Hepatocyte (in vitro differentiated cells): Measurements from ENCODE around the gene SERPINB6. TPM values are rescaled to one million over a fixed set of nuclear protein-coding genes. Genes with fewer than 3 reads are reported as not detected.

Source experiments
- DNase-seq: peaks from one replicate; pipeline ENCODE4 v3.0.0-alpha.2; 2016; ENCODE audit warnings: low spot score
- H2AFZ ChIP-seq: fragments of 200-600 bp; sonication (generic); 2 replicates; pipeline ENCODE4 v1.6.0; 2016; ENCODE audit warnings: antibody characterized with exemption, mild to moderate bottlenecking
- H3K27ac ChIP-seq: fragments of 200-600 bp; sonication (generic); 2 replicates; pipeline ENCODE4 v1.5.1; 2016; ENCODE audit warnings: mild to moderate bottlenecking
- H3K27me3 ChIP-seq: fragments of 200-600 bp; sonication (generic); 2 replicates; pipeline ENCODE4 v1.6.1; 2016
- H3K36me3 ChIP-seq: fragments of 200-600 bp; sonication (generic); replicated peaks from 2 replicates; pipeline ENCODE4 v1.5.1; 2016; ENCODE audit warnings: low read depth; ENCODE audit not compliant: insufficient read depth
- H3K4me1 ChIP-seq: fragments of 200-600 bp; sonication (generic); 2 replicates; pipeline ENCODE4 v1.5.1; 2016; ENCODE audit warnings: mild to moderate bottlenecking, moderate library complexity; ENCODE audit not compliant: insufficient read depth
- H3K4me2 ChIP-seq: fragments of 200-600 bp; sonication (generic); 2 replicates; pipeline ENCODE4 v1.6.0; 2016
- H3K4me3 ChIP-seq: fragments of 200-600 bp; sonication (generic); 2 replicates; pipeline ENCODE4 v1.5.1; 2016; ENCODE audit warnings: mild to moderate bottlenecking
- H3K79me2 ChIP-seq: fragments of 200-600 bp; sonication (generic); 2 replicates; pipeline ENCODE4 v1.6.0; 2017; ENCODE audit warnings: mild to moderate bottlenecking
- H3K9me2 ChIP-seq: fragments of 200-600 bp; sonication (generic); replicated peaks from 2 replicates; pipeline ENCODE4 v1.6.0; 2017; ENCODE audit warnings: mild to moderate bottlenecking; ENCODE audit not compliant: insufficient read depth
- H3K9me3 ChIP-seq: fragments of 200-600 bp; sonication (generic); 2 replicates; pipeline ENCODE4 v1.5.1; 2016; ENCODE audit warnings: low read depth, mild to moderate bottlenecking
- H4K20me1 ChIP-seq: fragments of 200-600 bp; sonication (generic); 2 replicates; pipeline ENCODE4 v1.6.0; 2016; ENCODE audit warnings: mild to moderate bottlenecking; ENCODE audit not compliant: insufficient read depth, poor library complexity, severe bottlenecking
- EZH2 ChIP-seq: fragments of 200-600 bp; sonication (generic); IDR thresholded peaks from 2 replicates; pipeline ENCODE4 v1.6.1; 2016; ENCODE audit warnings: antibody characterized with exemption, mild to moderate bottlenecking, borderline replicate concordance
- EZH2phosphoT487 ChIP-seq: fragments of 200-600 bp; sonication (generic); IDR thresholded peaks from one replicate; pipeline ENCODE4 v1.6.1; 2018; ENCODE audit warnings: antibody characterized with exemption, mild to moderate bottlenecking, low read depth, moderate library complexity; ENCODE audit not compliant: unreplicated experiment, severe bottlenecking
- WGBS: methylation state at CpG from one replicate; pipeline ENCODE4 v1.1.6; 2016; ENCODE audit warnings: low lambda C conversion rate; ENCODE audit errors: missing lambda C conversion rate; 5-methylcytosine and 5-hydroxymethylcytosine counted together
- polyA plus RNA-seq: library from polyadenylated mRNA; unstranded; fragments of >200 nt; fragmentation: Nextera tagmentation; extraction: Ambion mirVana; gene quantifications from 2 replicates; pipeline ENCODE4 v1.2.1, GENCODE V29; 2016
- total RNA-seq: library from RNA; depleted of rRNA; stranded (reverse); fragments of >200 nt; gene quantifications from 2 replicates; pipeline ENCODE4 v1.2.3, GENCODE V29; 2014
- TF ChIP-seq, protein P1 (sequence below): fragments of 200-600 bp; sonication (generic); IDR thresholded peaks from 2 replicates; pipeline ENCODE4 v1.5.1; 2016; ENCODE audit warnings: antibody characterized with exemption, mild to moderate bottlenecking; ENCODE audit not compliant: poor library complexity

The SERPINB6 gene
- total and polyA plus RNA-seq, 2 experiments from 2014 or later, result 87.9 to 109 TPM

DNA sequence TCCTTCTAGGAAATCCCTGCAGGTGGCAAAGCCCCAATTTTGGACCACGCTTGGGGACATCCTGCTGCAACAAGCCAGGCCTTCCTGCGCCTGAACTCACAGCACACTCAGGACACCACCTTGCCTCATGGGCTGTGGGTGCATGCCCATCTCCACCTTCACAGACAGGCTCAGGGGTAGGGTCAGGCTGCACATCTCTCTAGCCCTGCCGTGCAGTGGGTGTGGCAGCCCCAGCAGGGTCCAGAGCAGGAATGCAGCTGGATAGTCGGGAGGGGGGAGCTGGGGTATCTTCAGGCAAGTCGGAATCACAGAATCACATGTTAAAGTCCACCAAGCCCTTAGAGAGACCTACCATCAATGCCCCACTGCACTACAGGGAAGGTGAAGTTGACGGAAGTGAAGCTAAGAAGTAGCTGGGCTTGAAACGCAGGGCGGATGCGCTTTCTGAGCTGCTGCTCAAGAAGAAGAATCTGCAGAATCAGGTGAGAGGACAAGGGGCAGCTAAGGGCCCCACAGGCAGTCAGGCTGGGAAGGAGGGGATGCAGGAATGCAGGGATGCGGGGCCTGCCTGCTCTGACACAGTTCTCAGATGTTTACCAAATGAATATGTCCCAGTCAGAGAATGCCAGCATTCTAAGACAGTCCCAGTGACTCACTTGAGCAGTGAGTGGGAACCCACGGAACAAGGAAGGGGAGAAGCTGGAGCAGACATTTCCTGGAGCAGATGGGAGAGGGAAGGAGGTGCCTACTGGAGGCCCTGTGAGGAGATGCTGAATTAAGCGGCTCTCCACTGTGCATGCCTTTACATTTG is 11.3 kb downstream of the SERPINB6 start:
- TF ChIP-seq, protein P1, sequence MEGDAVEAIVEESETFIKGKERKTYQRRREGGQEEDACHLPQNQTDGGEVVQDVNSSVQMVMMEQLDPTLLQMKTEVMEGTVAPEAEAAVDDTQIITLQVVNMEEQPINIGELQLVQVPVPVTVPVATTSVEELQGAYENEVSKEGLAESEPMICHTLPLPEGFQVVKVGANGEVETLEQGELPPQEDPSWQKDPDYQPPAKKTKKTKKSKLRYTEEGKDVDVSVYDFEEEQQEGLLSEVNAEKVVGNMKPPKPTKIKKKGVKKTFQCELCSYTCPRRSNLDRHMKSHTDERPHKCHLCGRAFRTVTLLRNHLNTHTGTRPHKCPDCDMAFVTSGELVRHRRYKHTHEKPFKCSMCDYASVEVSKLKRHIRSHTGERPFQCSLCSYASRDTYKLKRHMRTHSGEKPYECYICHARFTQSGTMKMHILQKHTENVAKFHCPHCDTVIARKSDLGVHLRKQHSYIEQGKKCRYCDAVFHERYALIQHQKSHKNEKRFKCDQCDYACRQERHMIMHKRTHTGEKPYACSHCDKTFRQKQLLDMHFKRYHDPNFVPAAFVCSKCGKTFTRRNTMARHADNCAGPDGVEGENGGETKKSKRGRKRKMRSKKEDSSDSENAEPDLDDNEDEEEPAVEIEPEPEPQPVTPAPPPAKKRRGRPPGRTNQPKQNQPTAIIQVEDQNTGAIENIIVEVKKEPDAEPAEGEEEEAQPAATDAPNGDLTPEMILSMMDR, result no peak
- TF ChIP-seq EZH2phosphoT487 (no peak), EZH2 (no peak)
- peak overlapping the region; percentile 69 for H3K4me2 ChIP-seq
- peaks cover 60% of the 10 kb centered on the region for H3K79me2 ChIP-seq
- no peak overlapping the region for H3K4me3 ChIP-seq
- no peaks in the 10 kb centered on the region for H4K20me1 ChIP-seq
- H3K27me3 ChIP-seq, result no peaks in the 10 kb centered on the region
- no peaks in the 10 kb centered on the region for H3K9me2 ChIP-seq
- no peak overlapping the region for H2AFZ ChIP-seq
- H3K4me1 ChIP-seq, result peaks cover 23% of the 10 kb centered on the region
- 77% methylated on average over 11 of the region's 12 CpGs for WGBS
- H3K36me3 ChIP-seq, result no peaks in the 10 kb centered on the region
- peak; percentile 44 for DNase-seq
- peak overlapping the region; percentile 73 for H3K27ac ChIP-seq
- H3K9me3 ChIP-seq, result no peaks in the 10 kb centered on the region

DNA sequence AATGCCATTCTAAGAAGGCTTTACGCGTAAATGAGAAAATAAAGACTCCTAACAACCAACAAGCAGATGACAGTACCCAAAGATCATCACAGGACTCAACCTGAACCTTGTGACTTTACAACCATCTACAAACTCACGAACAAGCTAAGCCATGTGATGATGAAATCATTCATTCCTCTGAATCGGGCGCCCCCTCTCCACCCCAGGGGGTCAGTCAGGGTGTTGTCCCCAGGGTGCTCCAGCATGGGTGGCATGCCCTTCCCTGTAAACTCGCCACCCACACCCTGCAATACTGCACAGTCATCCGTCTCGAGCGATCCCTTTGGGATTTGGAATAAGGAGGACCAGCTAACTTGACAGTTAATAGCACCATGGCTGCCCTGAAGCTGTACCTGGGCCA is 12.6 kb downstream of the SERPINB6 start:
- H3K4me3 ChIP-seq, result no peak overlapping the region
- no peak overlapping the region for H3K27ac ChIP-seq
- peaks cover 23% of the 10 kb centered on the region for H3K4me1 ChIP-seq
- no peaks in the 10 kb centered on the region for H3K9me2 ChIP-seq
- no peaks in the 10 kb centered on the region for H3K9me3 ChIP-seq
- TF ChIP-seq, protein P1, result no peak
- TF ChIP-seq EZH2phosphoT487 (no peak), EZH2 (no peak)
- WGBS, result 95% methylated on average over 9 of the region's 9 CpGs
- peaks cover 46% of the 10 kb centered on the region for H3K79me2 ChIP-seq
- H2AFZ ChIP-seq, result no peak overlapping the region
- H4K20me1 ChIP-seq, result no peaks in the 10 kb centered on the region
- H3K27me3 ChIP-seq, result no peaks in the 10 kb centered on the region
- no peaks in the 10 kb centered on the region for H3K36me3 ChIP-seq
- no peak overlapping the region for H3K4me2 ChIP-seq
- no peak for DNase-seq

DNA sequence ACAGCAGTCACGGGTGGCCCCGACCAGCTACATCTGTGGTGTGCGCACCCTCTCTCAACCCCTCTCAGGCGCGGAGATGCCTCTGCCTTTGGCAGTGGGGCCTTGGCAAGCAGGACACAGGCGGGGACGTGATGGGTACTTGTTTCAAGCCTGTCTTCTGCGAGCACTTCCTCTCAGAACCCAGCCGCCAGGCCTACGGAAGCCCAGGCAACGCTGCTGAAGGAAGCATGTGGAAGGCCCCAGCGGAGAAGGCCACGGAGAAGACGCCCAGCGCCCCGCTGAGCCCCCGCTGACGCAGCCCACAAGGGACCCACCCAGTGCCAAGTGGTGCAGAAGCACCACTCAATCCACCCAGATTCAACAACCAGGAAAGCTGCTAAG is 13.0 kb downstream of the SERPINB6 start:
- H3K4me3 ChIP-seq, result no peak overlapping the region
- DNase-seq, result no peak
- H3K9me2 ChIP-seq, result no peaks in the 10 kb centered on the region
- no peak overlapping the region for H3K27ac ChIP-seq
- H3K36me3 ChIP-seq, result no peaks in the 10 kb centered on the region
- H3K4me2 ChIP-seq, result no peak overlapping the region
- H3K27me3 ChIP-seq, result no peaks in the 10 kb centered on the region
- no peaks in the 10 kb centered on the region for H4K20me1 ChIP-seq
- peaks cover 42% of the 10 kb centered on the region for H3K79me2 ChIP-seq
- 97% methylated on average over 18 of the region's 18 CpGs for WGBS
- H3K9me3 ChIP-seq, result no peaks in the 10 kb centered on the region
- H3K4me1 ChIP-seq, result peaks cover 23% of the 10 kb centered on the region
- no peak overlapping the region for H2AFZ ChIP-seq
- TF ChIP-seq EZH2, result no peak
- no peak for TF ChIP-seq EZH2phosphoT487
- TF ChIP-seq, protein P1, result no peak
